Thyroid gland (tissue), 4 donors: Measurements from ENCODE around the gene PRKCE.

Source experiments
- POLR2A ChIP-seq, 2 donors: fragments of 450-650 bp; IDR thresholded peaks; one replicate each; pipeline ENCODE4 v1.6.1; 2017; ENCODE audit warnings: antibody characterized with exemption in 2 of 2, mild to moderate bottlenecking in 2 of 2, moderate library complexity in 1 of 2
- TF ChIP-seq, protein P1 (sequence below), 6 experiments: fragments of 200-600 bp in 3 of 6; fragments of 450-650 bp in 3 of 6; sonication (generic) in 3 of 6; IDR thresholded peaks; one replicate each; pipeline ENCODE4 v1.5.1; 2016 to 2019; ENCODE audit warnings: antibody characterized with exemption in 6 of 6, mild to moderate bottlenecking in 2 of 6, inconsistent platforms in 1 of 6, moderate library complexity in 1 of 6

DNA sequence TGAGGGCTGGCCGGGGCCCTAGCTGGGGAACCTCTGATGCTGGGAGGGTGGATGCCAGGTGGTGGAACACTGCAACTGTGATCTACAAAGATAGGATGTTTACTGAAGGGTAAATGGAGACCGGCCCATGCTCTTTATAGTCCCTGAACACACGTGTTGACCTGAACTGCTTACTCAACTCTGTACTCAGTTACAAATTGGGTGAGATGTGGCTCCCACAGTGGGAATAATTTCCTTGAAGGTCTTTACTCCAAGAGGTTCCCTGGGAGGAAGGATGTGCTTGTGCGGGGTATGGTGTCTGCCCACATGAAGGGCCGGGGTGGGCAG, 254.1 kb downstream of the PRKCE start:
- TF ChIP-seq, protein P1, sequence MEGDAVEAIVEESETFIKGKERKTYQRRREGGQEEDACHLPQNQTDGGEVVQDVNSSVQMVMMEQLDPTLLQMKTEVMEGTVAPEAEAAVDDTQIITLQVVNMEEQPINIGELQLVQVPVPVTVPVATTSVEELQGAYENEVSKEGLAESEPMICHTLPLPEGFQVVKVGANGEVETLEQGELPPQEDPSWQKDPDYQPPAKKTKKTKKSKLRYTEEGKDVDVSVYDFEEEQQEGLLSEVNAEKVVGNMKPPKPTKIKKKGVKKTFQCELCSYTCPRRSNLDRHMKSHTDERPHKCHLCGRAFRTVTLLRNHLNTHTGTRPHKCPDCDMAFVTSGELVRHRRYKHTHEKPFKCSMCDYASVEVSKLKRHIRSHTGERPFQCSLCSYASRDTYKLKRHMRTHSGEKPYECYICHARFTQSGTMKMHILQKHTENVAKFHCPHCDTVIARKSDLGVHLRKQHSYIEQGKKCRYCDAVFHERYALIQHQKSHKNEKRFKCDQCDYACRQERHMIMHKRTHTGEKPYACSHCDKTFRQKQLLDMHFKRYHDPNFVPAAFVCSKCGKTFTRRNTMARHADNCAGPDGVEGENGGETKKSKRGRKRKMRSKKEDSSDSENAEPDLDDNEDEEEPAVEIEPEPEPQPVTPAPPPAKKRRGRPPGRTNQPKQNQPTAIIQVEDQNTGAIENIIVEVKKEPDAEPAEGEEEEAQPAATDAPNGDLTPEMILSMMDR (IDR thresholded peaks at IDR 0.05), result no peak
- no peak for TF ChIP-seq POLR2A (IDR thresholded peaks at IDR 0.05)
